GM12891 (cell line): ENCODE data around the gene DNAH8.

Source experiments
- PAX5 ChIP-seq: IDR thresholded peaks from 2 replicates; pipeline ENCODE4 v1.6.1; 2011; ENCODE audit warnings: low read length, moderate library complexity, mild to moderate bottlenecking; ENCODE audit not compliant: insufficient read depth, severe bottlenecking
- POLR2A ChIP-seq: IDR thresholded peaks from 2 replicates; pipeline ENCODE4 v1.6.1; 2011; ENCODE audit warnings: low read depth, low read length, control low read depth
- POLR2AphosphoS5 ChIP-seq: IDR thresholded peaks from 2 replicates; pipeline ENCODE4 v1.6.1; 2011; ENCODE audit warnings: low read depth, low read length, control low read depth
- SPI1 ChIP-seq: IDR thresholded peaks from 2 replicates; pipeline ENCODE4 v1.6.1; 2011; ENCODE audit warnings: low read depth, low read length, control low read depth
- TAF1 ChIP-seq: IDR thresholded peaks from 2 replicates; pipeline ENCODE4 v1.6.1; 2011; ENCODE audit warnings: low read depth, low read length, control low read depth

DNA sequence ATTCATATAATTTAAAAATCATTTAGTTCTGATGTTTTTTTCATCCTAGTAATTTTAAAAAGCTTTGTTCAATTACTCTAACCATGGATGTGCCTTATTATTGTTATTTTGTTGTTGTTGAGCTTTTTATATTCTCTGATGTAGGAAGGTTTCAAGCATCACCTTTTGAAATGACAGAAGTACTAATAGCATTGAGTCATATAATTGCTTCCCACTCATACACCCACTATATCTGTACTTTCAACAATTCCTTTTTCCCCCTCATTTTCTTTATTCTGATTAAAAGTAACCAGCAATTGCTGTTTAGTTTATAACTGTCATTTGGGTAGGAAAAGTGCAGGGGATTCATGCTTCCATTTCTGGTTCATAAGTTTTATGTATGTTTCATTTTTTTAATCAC, 38.6 kb downstream of the DNAH8 start:
- TF ChIP-seq POLR2A (no peak), POLR2AphosphoS5 (no peak), PAX5 (no peak), TAF1 (no peak), SPI1 (no peak)
